ENCODE measurements around the gene CACNA2D1.

The CACNA2D1 gene

DNA sequence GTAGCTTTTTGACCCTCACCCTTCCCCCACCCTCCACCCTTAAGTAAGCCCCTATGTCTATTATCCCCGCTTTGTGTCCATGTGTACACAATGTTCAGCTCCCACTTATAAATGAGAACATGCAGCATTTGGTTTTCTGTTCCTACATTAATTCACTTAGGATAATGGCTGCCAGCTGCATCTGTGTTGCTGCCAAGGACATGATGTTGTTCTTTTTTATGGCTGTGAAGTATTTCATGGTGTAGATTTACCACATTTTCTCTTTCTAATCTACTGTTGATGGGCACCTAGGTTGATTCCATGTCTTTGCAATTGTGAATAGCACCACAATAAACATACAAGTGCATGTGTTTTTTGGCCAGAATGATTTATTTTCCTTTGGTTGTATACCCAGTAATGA is 232.2 kb downstream of the CACNA2D1 start:
- no peak for DNase-seq

DNA sequence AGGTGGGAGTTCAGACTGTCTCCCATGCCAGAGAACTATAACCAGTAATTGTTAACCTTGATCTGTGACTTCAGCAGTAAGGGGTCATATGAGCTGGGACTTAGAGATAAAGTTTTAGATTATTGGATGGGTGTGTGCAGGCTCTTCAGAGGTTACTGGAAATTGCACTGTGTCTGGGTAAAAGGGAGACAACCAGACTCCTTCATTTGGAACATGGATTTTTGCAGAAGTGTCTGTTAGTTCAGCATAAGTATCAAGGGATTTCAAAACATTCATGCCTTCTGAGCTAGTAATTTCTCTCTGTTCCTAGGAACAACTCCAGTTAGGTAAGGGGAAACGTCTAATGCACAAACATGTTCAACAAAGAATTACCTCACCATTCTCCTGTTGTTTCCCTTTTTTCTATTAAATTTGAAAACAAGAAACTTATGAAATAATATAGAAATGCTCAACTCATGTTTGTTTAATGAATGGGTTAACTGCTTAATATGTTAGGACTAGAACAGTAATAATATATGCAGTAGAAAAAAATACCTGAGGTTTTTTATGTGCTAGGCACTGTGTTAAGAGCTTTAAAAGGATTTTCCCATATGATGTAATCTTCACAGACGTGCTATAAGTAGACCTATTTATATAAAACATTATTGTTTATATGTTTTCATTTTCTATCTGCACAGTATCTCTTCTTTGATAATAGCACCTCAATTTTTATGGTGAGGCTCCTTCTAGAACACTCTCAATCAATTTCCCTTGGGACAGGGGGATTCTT is 233.0 kb downstream of the CACNA2D1 start:
- no peak for DNase-seq

DNA sequence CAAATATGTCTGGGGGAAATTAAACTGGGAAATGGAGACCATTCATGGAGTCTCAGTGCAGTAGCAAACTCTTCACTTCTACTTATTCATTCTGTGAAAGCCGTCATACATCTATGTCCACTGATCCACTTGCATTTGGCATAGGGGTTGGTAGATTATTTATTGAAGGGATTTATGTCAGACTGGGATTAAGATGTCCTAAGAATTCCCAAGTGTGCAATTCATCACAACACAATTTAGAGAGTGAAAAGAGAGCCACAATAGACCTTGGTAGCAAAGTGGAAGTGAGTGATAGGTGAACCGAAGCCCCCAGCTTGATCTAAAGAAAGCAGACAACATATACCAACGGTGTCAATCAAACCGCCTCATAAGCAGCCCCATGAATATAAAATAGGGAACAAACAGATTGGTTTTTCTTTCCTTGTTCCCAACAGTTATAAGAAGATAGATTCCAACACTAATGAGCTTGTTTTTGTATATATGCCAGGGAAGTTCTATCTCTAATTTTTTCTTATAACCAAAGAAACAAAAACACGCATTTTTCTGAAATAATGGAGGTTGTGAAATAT is 234.3 kb downstream of the CACNA2D1 start:
- no peak for DNase-seq

DNA sequence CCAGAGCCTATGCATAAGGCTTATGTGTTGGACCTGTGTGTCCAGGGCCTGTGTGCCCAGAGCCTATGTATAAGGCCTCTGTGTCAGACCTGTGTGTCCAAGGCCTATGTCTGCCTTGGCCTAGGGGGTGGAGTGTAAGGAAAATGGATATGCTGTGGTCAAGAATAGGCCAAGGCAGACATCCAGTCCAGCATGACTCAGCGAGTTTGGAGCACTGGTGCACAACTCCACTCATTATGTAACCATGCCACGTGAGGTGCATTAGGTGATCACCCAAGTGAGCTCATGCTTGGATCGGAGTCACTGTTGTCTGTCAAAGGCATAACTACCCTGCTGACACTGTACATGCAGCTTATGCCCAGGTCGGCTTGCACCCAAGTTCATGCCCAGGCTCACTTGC is 238.9 kb downstream of the CACNA2D1 start:
- no peak for DNase-seq

DNA sequence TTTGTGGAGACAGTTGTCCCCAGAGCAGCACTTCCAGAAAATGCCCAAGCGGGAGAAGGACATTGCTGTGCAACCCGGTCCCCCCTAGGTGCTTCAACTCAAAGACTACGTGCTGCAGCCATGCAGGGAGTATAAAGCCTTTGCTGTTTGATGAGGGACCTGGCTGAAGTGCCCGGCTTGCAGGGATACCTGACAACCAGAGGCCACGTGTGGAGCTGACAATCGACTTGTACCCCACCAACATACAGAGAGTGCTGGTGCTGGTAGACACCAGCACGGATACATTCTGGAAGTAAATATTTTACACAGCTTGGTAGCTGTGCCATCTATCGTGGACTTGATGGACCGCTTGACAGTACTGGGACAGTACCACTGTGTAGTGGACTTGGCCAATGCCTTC is 240.6 kb downstream of the CACNA2D1 start:
- no peak for DNase-seq

DNA sequence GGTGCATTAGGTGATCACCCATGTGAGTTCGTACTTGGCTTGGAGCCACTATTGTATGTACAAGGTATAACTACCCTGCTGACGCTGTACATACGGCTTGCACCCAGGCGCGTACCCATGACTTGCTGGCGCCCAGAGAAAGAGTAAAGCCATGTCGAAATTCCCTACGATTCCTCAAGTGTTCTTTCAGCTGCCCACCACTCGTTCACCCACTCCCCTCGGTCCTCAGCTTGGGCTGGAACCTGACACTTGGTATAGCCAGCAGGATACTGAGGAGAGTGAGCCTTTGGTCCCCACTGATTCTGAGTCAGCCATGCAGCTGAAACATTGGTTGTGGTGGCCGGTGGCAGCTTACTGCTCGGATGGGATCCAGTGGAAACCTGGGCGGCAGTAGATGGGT is 241.5 kb downstream of the CACNA2D1 start:
- no peak for DNase-seq

DNA sequence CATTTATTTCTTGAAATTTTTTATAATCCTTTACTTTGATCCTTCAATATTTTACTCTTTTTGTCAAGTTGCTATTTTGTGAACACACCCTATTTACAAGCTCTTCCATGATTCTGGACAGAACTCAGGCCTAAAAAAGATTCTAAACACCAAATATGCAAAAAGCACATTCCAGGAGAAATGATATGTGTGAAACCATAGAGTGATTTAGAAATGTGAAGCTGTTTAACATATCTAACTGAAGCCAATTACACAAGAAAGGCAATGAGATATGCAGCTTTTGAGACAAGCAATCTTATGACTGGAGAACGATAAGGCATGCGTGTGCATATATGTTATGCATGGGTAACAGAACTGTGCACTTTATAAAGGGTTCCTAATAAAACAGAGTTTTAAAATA is 243.0 kb downstream of the CACNA2D1 start:
- DNase-seq = no peak

DNA sequence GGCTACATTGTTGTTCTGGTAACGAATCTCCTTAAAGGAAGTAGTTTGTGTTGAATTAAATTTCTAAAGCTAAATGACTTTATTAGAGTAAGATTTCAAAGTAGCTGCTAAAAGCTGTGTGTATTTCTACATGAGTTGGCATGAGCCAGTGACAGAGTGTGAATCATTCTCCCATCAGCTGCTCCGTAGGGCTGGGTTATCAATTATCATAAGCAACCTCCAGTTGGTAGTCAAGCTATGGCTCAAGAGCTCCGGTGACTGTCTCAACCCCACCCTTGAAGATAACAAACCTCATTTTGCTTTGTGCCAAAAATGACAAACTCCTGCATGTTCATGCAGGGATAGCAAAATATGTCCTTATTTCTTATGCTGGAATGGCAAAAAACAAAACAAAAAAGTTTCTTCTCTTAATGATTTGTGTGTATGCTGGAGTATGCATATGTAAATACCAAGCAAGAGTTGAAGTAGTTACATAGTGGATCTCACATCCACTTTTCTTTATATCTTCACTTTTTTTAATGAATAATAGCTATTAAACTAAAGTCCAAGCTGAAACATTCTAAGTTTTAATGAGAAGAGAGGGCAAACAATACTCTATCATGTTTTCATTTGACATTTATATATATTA is 249.4 kb downstream of the CACNA2D1 start:
- DNase-seq = no peak

DNA sequence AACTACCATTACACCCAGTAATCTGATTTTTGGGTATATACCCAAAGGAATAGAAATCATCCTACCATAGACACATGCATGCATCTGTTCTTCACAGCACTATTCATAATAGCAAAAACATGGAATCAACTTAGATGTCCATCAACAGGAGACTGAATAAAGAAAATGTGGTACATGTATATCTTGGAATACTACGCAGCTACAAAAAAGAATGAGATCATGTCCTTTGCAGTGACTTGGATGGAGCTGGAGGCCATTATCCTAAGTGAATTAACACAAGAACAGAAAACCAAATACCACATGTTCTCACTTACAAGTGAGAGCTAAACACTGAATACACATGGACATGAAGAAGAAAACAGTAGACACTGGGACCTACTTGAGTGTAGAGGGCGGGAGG is 254.9 kb downstream of the CACNA2D1 start:
- no peak for DNase-seq

DNA sequence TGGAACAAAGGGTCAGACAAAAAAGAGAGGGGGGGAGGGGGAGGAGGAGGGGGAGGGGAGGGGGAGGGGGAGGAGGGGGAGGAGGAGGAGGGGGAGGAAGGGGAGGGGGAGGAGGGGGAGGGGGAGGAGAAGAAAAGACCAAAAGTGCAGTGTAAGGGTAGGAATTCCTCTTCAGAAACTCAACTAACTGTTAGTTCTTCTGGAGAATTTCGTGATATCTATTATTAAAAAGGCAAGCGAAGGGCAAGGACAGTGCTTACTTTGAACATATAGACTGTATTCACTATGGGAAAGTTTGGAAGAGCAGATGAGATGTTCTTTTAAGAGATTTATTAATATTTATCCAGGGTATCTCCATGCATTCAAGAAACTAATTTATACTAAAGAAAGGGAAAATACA is 258.1 kb downstream of the CACNA2D1 start:
- no peak for DNase-seq

DNA sequence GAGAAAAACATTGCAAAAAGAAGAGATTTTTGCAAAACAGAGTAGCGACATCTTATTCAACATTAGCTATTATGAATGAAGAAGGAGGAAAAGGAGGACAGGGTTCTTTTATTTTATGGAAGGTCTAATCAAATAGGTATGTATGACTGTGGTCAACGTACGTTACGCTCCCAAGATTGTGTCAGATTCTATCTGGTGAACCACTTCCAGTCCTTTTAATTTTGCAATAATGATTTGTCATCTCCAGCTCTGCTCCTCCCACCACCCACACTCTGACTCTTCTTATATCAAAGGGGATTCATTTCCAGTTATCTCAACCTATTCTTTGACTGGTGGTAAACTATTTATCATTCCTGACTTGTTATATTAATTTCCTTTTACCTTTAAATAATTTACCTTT is 259.9 kb downstream of the CACNA2D1 start:
- no peak for DNase-seq

DNA sequence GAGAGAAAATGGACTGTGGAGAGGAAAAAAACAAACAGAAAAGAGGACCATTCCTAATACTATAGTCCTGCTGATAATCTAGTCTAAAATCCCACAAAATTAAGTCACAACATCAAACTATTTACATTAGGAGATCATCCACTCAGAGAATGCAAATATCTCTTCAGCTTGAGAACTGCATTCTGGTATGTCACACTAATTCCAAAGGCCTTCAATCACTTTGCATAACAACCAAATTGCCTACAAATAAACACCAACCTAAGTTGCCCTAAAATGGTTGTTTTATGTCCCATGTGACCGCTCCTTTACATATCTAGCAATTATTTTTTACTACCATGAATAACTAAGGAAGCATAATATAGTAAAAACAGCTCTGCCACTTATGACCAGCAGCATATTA is 264.3 kb downstream of the CACNA2D1 start:
- no peak for DNase-seq

DNA sequence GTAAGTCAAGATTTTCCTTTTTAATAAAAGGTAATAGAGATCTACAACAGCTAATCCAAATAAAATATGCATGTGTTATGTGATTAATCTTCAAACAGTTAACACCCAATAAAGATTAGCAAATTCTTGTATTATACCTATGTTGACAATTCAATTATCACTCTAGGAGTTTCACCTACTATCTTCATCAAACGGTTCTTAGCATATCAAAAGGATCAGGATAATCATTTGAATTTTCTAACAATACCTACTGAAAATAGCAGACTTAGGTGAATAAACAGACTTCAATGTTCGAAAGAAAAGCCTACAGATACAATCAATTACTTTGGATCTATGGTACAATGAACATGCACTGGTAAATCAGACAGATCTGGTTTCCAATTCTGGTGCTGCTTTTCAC is 268.3 kb downstream of the CACNA2D1 start:
- DNase-seq = no peak

DNA sequence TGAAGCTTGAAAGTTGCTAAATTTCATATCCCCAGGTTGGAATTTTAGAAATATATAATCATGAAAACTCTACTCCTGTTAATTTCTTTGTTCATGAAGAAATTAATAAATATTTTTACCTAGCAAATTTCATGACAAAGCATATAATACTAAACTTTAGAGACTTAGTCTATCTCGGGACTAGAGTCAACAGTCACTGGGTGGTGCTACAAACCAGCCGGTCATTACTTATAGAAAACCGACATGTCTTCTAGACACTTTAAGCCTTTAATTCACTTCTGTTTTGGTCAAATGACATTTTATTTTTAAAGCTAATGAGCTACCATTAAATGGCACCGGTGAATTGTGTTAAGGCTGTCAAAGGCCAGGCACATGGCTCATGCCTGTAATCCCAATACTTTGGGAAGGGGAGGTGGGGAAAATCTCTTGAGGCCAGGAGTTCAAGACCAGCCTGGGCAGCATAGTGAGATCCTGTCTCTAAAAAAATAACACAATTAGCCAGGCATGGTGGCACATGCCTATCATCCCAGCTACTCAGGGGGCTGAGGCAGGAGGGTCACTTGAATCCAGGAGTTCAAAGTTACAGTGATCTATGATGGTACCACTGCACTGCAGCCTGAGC is 270.1 kb downstream of the CACNA2D1 start:
- no peak for DNase-seq

DNA sequence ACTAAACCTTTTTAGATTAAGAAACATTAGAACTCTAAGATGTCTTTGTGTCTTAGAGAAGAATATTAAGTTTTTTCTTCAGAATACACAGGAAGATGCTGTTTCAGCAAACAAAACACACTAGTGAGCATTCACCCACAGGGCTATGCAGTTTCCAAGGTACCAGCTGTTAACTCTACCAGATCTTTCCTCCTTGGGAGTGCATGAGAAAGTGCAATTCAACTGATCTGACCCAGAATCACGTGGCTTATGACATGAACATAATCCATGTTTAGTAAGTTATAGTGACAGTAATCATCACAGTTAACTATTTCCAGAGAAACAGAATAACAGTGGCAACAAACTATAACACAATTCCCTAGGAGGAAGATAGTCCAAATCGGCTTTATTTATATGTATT is 270.7 kb downstream of the CACNA2D1 start:
- no peak for DNase-seq

DNA sequence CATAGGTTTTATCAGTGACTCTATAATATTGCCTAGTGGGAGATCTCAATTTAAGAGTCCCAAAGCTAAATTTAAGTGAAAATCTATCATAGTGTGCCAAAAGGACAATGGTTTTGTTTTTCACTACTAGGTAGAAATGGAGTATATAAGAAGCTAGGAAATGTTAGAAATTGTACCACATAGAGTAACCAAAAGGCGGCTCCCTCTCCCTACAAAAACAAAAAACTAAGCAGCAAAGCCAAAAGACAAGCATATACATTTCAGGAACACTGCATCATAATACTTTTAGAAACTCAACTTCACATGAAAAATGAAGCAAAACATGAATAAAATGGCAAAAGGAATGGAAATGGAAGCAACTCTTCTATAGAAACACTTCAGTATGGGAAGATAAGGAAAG is 271.6 kb downstream of the CACNA2D1 start:
- no peak for DNase-seq

DNA sequence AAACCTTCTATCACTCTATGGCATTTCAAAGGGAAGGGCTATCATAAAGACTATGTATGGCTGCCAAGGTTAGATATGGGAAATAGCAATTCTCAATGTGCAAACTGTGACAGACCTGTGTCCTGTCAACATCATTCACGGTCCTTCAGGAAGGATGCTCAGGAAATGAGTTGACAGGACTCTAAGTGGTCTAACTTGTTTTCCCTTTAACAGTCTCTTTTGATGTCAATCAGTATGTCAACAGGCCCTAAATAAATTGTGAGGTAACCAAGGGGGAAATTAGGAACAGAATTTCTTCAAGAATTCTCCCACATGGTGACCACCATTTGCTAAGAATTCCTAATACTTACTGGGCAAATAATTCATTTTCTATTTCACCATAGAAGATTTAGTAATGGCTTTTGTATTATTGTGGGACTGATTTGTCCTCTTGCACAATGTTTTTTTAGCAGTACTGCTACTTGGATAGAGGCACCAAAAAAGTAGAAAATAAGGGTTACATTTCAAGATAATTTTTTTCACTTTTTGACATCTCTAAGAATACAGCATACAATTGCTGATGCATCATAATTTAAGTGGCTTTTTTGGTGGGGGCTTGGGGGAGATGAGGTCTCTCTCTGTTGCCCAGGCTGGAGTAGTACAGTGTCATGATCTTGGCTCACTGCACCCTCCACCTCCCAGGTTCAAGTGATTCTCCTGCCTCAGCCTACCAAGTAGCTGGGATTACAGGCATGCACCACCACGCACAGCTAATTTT is 275.8 kb downstream of the CACNA2D1 start:
- DNase-seq = peak; percentile 23

DNA sequence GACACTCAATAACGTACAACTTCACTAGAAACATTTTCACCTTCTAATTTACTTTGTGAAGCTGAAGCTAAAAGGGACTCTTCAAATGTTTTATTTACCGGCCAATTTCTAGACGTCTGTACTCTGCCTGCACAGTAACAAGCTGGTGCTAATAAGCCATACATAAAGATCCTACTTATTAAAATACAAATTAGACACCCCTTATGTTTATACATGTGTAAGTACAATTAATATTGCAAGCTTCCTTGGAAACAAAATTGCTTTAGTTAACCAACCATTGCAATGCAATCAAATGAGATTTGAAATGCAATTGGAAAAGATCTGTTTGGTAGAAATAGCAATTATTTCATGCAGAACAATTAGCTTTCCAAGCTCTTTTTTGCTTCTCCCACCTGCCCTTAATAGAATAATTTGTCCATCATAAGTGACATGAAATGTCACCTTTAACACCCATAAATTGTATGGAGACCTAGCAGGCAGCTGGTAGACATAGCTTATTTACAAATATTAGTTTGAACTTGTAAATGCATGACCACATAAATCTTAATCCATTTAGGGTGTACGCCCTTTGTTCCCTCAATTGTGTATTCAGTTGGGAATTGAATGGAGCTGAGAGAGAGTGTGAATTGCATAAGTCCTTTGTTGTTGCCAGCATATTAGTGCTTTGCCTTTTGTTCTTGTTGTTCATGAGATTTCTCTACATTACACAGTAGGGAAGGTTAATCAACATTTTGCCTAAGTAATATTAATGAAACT is 277.1 kb downstream of the CACNA2D1 start:
- DNase-seq = peak; percentile 94

DNA sequence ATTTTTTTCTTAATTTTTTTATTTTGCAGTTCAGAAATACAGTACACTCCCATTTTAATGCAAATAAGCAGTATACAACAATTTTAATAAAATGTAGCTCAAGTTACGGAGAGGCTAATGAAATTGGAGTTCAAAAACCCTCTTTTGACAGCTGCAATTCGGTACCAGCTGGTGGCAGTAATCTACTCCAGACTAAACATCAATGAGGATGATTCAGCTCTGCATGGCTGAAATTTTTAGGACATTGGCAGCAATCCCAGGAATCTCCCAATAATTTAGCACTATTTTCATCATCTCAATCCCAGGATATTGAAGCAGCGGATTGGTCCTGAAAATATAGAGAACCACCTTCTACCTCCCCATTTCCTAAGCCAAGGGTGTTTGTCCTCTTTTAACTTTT is 278.8 kb downstream of the CACNA2D1 start:
- peak; percentile 38 for DNase-seq

DNA sequence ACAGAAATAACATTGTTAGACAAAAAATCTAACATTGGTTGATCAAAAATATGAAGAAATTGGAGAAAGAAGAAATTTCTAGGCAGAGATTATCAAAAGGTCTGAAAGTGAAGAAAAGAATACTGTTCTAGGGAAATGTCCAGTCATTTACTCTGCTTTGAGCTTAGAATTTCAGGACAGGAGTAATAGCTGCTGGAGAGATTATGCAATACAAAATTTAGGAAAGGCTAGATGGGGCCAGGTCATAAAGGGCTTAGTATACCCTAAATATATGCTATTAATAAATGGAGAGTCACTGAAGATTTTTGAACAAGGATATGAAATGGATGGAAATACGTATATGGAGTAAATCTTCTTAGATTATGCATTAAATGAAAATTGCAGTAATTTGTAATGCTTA is 279.2 kb downstream of the CACNA2D1 start:
- no peak for DNase-seq

DNA sequence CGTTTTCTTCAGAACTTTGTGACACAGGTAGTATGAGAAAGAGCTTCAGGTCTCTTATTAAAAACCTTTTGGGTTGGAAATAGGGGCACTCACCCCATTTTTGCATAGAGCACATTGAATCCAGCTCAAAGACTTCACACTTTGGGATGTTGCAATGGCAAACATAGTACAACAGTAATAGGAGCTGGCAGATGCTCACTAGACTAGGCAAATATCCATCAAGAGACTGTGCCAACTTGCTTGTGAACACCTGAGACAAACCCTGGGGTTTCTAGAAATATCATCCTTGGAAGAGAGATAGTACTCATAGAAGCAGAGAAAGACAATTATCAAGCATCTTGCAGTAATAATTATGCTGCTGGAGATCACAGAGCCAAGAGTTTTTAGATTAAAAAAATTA is 280.0 kb downstream of the CACNA2D1 start:
- peak; percentile 55 for DNase-seq

DNA sequence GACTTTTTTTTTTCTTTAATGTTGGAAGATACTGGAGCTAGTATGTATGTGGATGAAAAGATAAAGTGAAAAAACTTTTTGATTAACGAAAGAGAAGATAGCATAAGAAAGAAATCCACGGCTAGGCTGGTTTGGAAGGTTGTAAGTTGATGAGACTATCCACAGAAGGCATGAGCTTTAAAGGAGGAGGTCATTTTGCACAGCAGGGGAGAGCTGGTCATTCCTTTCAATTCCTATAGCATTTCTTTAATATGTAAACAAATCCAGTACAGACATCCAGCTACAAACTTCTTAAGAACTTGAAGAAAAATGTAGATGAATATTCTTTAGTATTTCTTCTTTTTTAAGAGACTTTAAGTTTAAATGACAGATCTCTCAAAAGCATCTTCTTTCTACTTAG is 281.3 kb downstream of the CACNA2D1 start:
- DNase-seq = no peak

DNA sequence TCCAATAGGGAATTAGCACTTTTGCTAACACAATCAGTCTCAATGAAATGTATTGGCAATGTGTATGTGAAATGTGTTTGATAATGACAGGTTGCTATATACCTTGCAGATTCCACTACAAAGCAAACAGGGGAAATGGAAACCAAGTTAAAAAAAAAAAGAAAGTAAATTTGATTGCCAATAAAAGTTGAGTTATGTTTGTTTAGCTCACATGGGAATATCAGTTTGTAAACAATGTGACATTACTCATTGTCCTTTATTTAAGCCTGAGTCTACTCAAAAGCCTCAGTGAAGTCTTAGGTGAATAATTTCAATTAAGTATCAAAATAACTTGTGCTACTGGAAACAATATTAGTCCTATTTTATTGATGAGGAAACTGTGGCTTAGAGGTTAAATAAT is 285.2 kb downstream of the CACNA2D1 start:
- no peak for DNase-seq

Measured in NCI-H1105 (cell line).